GM19351 (cell line): Measurements from ENCODE around the gene NR2F6.
"Not testable (repeated sequence)": the region's sequence is repeated elsewhere in the genome, so short reads cannot be mapped to it uniquely, and the experiment has no call there.

ENCODE experiments used
- ATAC-seq: cut with Tn5 transposase; IDR thresholded peaks from one replicate; pipeline ENCODE4 v1.9.1; 2021; ENCODE audit warnings: mild to moderate bottlenecking, moderate library complexity; ENCODE audit not compliant: unreplicated experiment

NR2F6 gene

DNA sequence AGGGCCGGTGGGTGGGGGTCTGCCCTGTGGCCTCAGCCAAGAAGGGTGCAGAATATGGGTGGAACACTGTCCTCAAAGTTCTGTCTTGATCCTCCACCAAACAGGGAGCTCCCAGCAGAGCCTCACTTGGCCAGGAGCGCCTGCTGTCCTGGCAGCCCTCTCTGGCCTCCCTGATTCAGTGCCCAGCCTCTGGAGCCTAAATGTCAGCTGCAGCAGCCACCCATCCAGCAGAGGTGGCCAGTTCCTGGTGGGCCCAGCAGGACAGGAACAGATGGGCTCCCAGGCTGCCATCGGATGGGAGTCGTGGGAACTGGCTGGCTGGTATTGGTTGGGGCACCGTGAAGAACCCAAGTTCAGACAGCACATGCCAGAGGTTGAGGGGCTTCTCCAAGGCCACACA, 32.4 kb downstream of the NR2F6 start:
- ATAC-seq = no peak

GRCh38 chr19:17211547-17212446, 33.9 kb downstream of the NR2F6 start:
- no peak for ATAC-seq

GRCh38 chr19:17210296-17210695, 35.4 kb downstream of the NR2F6 start:
- ATAC-seq = no peak

- ATAC-seq = no peak
Observed at GRCh38 chr19:17209126-17210036, 36.3 kb downstream of the NR2F6 start.

GRCh38 chr19:17206736-17207581, 38.8 kb downstream of the NR2F6 start:
- ATAC-seq = no peak

DNA sequence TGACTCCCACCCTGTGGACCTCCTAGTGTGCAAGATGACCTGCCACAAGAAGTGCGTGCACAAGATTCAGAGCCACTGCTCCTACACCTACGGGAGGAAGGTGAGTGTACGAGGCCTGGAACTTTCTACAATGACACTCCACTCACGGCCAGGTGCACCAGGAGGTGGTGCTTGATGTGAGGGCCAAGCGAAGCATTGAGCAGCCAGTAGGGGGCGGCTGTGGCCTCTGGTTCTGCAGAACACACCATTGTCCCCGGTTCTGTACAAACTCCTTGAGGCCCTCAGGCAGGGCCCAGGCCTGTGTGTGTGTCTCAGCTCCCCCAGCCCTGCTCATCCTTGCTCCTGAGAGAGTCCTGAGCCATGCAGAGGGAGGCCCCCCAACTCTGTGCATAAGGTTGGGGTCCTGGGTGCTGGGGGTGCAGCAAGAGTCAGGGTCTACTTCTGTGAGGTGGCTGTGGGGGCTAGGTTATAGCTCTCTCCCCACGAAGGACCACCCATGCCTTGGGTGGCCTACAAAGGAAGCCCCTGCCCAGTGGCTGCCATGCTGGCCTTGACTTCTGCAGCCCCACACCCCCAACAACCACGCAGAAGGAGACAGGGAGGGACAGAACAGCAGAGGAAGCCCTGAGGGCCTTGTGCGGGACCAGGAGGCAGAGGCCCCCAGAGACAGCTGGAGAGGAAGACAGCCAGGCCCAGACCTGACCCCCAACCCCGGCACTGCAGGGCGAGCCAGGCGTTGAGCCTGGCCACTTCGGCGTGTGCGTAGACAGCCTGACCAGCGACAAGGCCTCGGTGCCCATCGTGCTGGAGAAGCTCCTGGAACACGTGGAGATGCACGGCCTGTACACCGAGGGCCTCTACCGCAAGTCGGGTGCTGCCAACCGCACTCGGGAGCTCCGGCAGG, 40.2 kb downstream of the NR2F6 start:
- no peak for ATAC-seq

DNA sequence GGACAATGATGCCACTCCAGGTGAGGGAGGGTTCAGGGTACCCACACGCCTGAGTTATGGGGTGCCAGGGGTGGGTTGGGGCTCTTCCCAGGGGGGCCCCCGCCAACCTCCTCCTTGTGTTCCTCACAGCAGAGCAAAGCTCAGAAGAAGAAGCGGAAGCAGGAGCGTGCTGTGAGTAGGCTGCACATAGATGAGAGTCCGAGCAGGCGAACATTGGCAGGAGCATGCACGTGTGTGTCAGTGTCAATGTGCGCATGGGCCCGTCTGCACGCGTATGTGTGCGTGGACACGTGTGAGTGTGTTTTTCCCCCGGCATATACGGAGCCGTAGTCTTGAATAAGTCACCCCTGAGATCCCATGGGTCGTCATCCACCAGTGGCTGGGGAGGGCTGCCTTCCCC, 43.0 kb downstream of the NR2F6 start:
- no peak for ATAC-seq

- no peak for ATAC-seq
Observed at GRCh38 chr19:17202249-17202648, 43.5 kb downstream of the NR2F6 start.

- no peak for ATAC-seq
Observed at GRCh38 chr19:17200408-17201079, 45.2 kb downstream of the NR2F6 start.

DNA sequence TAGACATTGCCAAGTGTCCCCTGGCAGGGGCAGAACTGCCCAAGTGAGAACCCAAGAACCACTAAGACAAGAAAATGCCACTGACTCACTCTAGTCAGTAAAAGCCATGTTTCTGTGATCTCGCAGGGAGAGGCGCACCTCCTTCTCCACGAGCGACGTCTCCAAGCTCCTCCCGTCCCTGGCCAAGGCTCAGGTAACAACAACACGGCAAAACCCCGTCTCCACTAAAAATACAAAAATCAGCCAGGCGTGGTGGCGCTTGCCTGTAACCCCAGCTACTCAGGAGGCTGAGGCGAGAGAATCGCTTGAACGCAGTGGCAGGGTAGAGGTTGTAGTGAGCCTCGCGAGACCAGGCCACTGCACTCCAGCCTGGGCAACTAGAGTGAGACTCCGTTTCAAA, 48.1 kb downstream of the NR2F6 start:
- no peak for ATAC-seq

- ATAC-seq = no peak
Observed at GRCh38 chr19:17196610-17197009, 49.1 kb downstream of the NR2F6 start.

DNA sequence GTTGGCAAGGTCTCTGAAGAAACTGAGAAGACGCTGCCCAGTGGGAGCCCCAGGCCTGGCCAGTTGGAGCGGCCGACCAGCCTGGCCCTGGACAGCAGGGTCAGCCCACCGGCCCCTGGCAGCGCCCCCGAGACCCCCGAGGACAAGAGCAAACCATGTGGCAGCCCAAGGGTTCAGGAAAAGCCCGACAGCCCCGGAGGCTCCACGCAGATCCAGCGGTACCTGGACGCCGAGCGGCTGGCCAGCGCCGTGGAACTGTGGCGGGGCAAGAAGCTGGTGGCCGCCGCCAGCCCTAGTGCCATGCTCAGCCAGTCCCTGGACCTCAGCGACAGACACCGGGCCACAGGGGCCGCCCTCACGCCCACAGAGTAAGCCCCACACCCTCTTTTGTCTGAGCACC, 50.6 kb downstream of the NR2F6 start:
- ATAC-seq = no peak

GRCh38 chr19:17194608-17195007, 51.1 kb downstream of the NR2F6 start:
- no peak for ATAC-seq

GRCh38 chr19:17192751-17193150, 53.0 kb downstream of the NR2F6 start:
- no peak for ATAC-seq

GRCh38 chr19:17191736-17192135, 54.0 kb downstream of the NR2F6 start:
- not testable (repeated sequence) for ATAC-seq

DNA sequence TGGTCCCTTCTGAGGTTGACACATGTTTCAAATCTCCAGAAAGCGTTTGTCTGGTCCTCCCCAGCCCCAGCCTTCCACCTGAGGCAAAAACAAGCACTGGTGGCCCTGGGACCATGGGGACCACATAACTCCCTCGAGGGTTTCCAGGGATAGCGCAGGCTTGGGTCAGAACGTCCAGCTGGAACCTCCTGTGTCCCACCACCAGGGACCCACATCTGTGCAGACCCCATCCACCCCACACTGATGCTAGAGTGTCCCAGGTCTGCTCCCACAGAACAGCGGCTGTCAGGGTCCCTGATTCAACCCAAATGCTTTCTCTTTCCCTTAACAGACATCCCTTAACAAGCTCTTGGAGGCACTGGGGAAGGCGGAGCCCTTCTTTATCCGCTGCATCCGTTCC, 60.1 kb downstream of the NR2F6 start:
- no peak for ATAC-seq

GRCh38 chr19:17184371-17184841, 61.3 kb downstream of the NR2F6 start:
- no peak for ATAC-seq

DNA sequence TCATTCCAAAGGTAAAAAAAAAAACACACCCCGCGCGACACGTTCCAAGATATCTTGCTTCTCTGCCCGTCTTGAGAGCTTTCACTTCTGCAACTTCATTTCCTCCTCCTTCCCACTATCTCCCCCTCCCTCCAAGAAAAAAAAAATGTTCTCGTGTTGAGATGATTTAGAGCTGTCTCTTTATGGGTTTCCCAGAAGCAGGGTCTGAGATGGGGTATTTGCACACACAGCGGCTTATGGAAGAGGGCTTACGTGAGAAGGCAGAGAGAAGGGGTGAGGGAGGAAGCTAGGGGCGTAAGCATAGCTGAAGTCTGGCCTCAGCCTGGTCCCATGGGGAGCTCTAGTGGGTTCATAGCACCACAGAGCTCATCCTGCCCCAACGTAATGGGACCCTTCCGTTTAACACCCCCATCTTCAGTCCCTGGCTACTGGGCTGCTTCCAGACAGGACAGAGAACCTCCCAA, 61.8 kb downstream of the NR2F6 start:
- no peak for ATAC-seq

DNA sequence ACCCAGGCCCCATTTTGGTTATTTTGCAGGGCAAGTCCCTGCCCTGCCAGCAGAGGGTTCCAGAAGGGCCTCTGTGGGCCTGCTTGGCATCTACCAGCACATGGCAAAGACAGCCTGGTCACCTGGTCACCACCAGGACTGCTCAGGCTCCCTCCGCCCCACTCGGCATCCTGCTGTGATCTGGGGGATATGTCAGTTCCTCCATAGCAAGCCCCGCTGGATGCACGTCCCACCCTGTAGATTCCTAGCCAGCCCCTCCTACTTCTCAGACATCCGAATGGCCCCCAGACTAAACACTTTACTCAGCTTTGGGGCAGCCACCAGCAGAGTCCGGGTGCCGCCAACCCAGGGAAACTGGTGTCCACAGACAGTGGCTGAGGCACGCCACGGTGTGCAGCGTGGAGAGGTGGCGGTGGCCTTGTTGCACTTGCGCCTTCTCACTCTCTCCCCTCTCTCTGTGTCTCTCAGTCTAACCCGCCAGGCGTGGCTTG, 62.4 kb downstream of the NR2F6 start:
- ATAC-seq = no peak
